ENCODE measurements around the gene LEPR. TPM values are rescaled to one million over a fixed set of nuclear protein-coding genes. Genes with fewer than 3 reads are reported as not detected.
A peak's percentile ranks its signal among the peaks of the same experiment; 100 is the strongest.

LEPR gene
- total RNA-seq, 1 experiment from 2014 or later, result 5.3 TPM

DNA sequence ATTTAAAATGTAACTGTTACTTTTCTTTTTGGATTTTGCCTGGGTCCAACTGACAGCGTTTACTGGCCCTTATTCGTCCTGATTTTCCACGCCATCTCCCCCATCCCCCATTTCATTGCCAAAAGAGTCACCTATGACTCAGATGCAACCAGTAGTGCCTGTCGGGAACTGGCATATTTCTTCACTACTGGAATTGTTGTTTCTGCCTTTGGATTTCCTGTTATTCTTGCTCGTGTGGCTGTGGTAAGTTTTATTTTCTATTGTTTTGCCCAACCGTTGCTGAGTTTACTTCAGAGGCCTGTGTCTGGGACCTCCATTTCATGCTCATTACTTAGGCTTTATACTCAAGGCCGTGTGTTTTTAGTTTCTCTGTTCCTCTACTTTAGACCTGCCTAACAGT is 9.3 kb downstream of the LEPR start (continued):
- TF ChIP-seq, protein P1, sequence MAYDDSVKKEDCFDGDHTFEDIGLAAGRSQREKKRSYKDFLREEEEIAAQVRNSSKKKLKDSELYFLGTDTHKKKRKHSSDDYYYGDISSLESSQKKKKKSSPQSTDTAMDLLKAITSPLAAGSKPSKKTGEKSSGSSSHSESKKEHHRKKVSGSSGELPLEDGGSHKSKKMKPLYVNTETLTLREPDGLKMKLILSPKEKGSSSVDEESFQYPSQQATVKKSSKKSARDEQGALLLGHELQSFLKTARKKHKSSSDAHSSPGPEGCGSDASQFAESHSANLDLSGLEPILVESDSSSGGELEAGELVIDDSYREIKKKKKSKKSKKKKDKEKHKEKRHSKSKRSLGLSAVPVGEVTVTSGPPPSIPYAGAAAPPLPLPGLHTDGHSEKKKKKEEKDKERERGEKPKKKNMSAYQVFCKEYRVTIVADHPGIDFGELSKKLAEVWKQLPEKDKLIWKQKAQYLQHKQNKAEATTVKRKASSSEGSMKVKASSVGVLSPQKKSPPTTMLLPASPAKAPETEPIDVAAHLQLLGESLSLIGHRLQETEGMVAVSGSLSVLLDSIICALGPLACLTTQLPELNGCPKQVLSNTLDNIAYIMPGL (CRISPR knock-in tag; IDR thresholded peaks at IDR 0.05), result no peak
- TF ChIP-seq IRF2 (CRISPR knock-in tag; IDR thresholded peaks at IDR 0.05; ENCODE audit: borderline replicate concordance, low read depth), result no peak
- TF ChIP-seq SMAD4 (CRISPR knock-in tag; IDR thresholded peaks at IDR 0.05), result no peak

DNA sequence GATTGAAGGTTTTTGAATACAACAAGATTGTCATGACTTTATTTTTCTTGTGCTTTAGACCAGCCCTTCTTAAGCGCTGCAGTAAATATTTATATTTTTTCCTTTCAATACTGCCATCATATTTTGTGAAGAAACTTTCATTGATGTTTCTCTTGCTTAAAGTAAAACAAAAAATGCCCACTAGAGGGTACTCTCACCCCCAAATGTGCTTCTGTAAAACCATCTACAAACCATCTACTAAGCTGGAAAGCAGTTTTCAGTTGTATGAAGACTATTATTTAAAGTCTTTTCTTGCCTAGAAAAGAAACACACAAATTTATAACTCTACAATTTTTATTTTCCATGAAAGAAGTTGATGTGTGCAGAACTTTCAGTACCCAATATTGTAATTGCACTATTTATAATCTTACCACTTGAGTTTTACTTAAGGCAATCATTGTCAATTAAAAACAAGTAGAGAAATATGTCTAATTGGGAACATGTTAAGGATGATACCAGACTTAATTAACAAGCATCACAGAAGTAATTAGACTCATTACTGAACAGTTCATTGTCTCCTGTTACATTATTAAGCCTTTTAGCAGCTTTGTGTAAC is 10.7 kb downstream of the LEPR start:
- H3K27ac Mint-ChIP-seq, result no peak overlapping the region
- peaks cover 4% of the 10 kb centered on the region for H3K36me3 Mint-ChIP-seq
- no peak overlapping the region for H3K4me3 Mint-ChIP-seq
- no peaks in the 10 kb centered on the region for H3K27me3 Mint-ChIP-seq (ENCODE audit: low read depth)
- TF ChIP-seq, protein P1 (CRISPR knock-in tag; IDR thresholded peaks at IDR 0.05), result no peak
- TF ChIP-seq, protein P2, sequence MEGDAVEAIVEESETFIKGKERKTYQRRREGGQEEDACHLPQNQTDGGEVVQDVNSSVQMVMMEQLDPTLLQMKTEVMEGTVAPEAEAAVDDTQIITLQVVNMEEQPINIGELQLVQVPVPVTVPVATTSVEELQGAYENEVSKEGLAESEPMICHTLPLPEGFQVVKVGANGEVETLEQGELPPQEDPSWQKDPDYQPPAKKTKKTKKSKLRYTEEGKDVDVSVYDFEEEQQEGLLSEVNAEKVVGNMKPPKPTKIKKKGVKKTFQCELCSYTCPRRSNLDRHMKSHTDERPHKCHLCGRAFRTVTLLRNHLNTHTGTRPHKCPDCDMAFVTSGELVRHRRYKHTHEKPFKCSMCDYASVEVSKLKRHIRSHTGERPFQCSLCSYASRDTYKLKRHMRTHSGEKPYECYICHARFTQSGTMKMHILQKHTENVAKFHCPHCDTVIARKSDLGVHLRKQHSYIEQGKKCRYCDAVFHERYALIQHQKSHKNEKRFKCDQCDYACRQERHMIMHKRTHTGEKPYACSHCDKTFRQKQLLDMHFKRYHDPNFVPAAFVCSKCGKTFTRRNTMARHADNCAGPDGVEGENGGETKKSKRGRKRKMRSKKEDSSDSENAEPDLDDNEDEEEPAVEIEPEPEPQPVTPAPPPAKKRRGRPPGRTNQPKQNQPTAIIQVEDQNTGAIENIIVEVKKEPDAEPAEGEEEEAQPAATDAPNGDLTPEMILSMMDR (IDR thresholded peaks at IDR 0.05), result peak; percentile 43
- POLR2A ChIA-PET, result interaction anchor here (0.6 kb wide), 1 partner anchor 28 kb away, joined by 3 read pairs; no protein-coding TSS in a partner anchor
- CTCF ChIA-PET, result interaction anchor here (0.5 to 3.9 kb wide), 18 partner anchors 10 to 525 kb away, joined by 3 to 76 read pairs (median 3); partner anchors contain the start of genes DNAJC6, LEPR and LEPROT
- peaks cover 41% of the 10 kb centered on the region for H3K4me1 Mint-ChIP-seq
- no peaks in the 10 kb centered on the region for H3K9me3 Mint-ChIP-seq
- ATAC-seq (no peak), DNase-seq (ENCODE audit: low spot score) (no peak)

DNA sequence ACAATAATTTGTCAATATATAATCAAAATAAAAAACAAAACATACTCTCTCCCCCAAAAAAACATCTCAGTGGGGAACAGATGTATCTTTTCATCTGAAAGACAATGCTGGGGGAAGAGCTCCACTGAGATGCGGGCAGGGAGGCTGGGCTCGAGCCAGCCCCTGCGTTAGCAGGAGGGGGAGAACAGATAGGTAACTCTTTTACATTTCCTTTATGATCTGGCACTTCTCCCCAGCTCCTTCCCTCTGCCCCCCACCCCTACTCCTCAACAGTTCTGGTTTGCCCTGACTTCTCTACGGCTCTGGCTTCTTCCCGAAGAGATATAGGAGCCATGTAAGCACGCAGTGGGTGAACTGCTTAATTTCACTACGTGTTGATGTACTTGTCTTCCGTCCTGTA is 12.4 kb downstream of the LEPR start:
- ATAC-seq (peak; percentile 90), DNase-seq (ENCODE audit: low spot score) (peak; percentile 24)
- ChIA-PET POLR2A (no interaction called here), CTCF (interaction anchor here (0.7 to 1.5 kb wide), 7 partner anchors 16 to 255 kb away, joined by 3 to 23 read pairs (median 3); no protein-coding TSS in a partner anchor)
- H3K4me3 Mint-ChIP-seq, result peak overlapping the region; percentile 17
- peaks cover 43% of the 10 kb centered on the region for H3K4me1 Mint-ChIP-seq
- no peaks in the 10 kb centered on the region for H3K36me3 Mint-ChIP-seq
- TF ChIP-seq ZBTB21 (CRISPR knock-in tag; IDR thresholded peaks at IDR 0.05; ENCODE audit: borderline replicate concordance), result no peak
- TF ChIP-seq NFE2L1 (CRISPR knock-in tag; IDR thresholded peaks at IDR 0.05), result no peak
- TF ChIP-seq ZNF219 (CRISPR knock-in tag; IDR thresholded peaks at IDR 0.05; ENCODE audit: borderline replicate concordance), result no peak
- no peak for TF ChIP-seq RORB (CRISPR knock-in tag; IDR thresholded peaks at IDR 0.05)
- no peak for TF ChIP-seq MXD4 (CRISPR knock-in tag; IDR thresholded peaks at IDR 0.05; ENCODE audit: borderline replicate concordance)
- TF ChIP-seq, protein P3, sequence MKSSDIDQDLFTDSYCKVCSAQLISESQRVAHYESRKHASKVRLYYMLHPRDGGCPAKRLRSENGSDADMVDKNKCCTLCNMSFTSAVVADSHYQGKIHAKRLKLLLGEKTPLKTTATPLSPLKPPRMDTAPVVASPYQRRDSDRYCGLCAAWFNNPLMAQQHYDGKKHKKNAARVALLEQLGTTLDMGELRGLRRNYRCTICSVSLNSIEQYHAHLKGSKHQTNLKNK (CRISPR knock-in tag; IDR thresholded peaks at IDR 0.05), result no peak
- no peak overlapping the region for H3K27ac Mint-ChIP-seq
- no peaks in the 10 kb centered on the region for H3K9me3 Mint-ChIP-seq
- no peaks in the 10 kb centered on the region for H3K27me3 Mint-ChIP-seq (ENCODE audit: low read depth)

DNA sequence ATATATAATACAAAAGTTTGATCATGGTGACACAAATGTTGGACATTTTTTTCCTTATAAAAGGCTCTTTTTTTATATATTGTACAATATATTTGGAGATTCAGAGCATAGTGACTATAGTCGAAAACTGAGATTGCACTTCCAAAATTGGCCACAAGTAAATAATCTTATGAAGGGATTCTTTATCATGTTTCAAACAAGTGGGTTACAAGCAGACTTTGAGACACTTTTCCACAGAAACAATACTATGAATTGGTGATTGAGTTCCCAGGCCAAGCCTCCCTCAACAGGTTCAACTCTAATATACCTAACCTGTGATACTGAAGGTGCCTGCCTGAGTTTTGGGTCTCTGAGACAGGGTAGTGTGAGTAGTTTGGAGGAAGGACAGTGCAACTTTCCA is 13.8 kb downstream of the LEPR start:
- no peak overlapping the region for H3K4me3 Mint-ChIP-seq
- H3K4me1 Mint-ChIP-seq, result peaks cover 39% of the 10 kb centered on the region
- DNase-seq (ENCODE audit: low spot score), result no peak
- POLR2A ChIA-PET, result no interaction called here
- no peaks in the 10 kb centered on the region for H3K27me3 Mint-ChIP-seq (ENCODE audit: low read depth)
- ATAC-seq, result no peak
- H3K36me3 Mint-ChIP-seq, result no peaks in the 10 kb centered on the region
- no peak overlapping the region for H3K27ac Mint-ChIP-seq
- CTCF ChIA-PET, result interaction anchor here (1.5 to 6.3 kb wide), 3 partner anchors 9 to 25 kb away, joined by 3 to 37 read pairs (median 7); no protein-coding TSS in a partner anchor
- H3K9me3 Mint-ChIP-seq, result no peaks in the 10 kb centered on the region
- no peak for TF ChIP-seq ESRRA (CRISPR knock-in tag; IDR thresholded peaks at IDR 0.05; ENCODE audit: borderline replicate concordance)
- TF ChIP-seq JUN (CRISPR knock-in tag; IDR thresholded peaks at IDR 0.05), result no peak
- TF ChIP-seq ZNF232 (CRISPR knock-in tag; IDR thresholded peaks at IDR 0.05), result no peak
- TF ChIP-seq, protein P4, sequence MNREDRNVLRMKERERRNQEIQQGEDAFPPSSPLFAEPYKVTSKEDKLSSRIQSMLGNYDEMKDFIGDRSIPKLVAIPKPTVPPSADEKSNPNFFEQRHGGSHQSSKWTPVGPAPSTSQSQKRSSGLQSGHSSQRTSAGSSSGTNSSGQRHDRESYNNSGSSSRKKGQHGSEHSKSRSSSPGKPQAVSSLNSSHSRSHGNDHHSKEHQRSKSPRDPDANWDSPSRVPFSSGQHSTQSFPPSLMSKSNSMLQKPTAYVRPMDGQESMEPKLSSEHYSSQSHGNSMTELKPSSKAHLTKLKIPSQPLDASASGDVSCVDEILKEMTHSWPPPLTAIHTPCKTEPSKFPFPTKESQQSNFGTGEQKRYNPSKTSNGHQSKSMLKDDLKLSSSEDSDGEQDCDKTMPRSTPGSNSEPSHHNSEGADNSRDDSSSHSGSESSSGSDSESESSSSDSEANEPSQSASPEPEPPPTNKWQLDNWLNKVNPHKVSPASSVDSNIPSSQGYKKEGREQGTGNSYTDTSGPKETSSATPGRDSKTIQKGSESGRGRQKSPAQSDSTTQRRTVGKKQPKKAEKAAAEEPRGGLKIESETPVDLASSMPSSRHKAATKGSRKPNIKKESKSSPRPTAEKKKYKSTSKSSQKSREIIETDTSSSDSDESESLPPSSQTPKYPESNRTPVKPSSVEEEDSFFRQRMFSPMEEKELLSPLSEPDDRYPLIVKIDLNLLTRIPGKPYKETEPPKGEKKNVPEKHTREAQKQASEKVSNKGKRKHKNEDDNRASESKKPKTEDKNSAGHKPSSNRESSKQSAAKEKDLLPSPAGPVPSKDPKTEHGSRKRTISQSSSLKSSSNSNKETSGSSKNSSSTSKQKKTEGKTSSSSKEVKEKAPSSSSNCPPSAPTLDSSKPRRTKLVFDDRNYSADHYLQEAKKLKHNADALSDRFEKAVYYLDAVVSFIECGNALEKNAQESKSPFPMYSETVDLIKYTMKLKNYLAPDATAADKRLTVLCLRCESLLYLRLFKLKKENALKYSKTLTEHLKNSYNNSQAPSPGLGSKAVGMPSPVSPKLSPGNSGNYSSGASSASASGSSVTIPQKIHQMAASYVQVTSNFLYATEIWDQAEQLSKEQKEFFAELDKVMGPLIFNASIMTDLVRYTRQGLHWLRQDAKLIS (CRISPR knock-in tag; IDR thresholded peaks at IDR 0.05; ENCODE audit: borderline replicate concordance), result no peak
- no peak for TF ChIP-seq GABPB1 (CRISPR knock-in tag; IDR thresholded peaks at IDR 0.05)
- TF ChIP-seq FOXJ3 (CRISPR knock-in tag; IDR thresholded peaks at IDR 0.05; ENCODE audit: borderline replicate concordance), result no peak
- TF ChIP-seq, protein P5, sequence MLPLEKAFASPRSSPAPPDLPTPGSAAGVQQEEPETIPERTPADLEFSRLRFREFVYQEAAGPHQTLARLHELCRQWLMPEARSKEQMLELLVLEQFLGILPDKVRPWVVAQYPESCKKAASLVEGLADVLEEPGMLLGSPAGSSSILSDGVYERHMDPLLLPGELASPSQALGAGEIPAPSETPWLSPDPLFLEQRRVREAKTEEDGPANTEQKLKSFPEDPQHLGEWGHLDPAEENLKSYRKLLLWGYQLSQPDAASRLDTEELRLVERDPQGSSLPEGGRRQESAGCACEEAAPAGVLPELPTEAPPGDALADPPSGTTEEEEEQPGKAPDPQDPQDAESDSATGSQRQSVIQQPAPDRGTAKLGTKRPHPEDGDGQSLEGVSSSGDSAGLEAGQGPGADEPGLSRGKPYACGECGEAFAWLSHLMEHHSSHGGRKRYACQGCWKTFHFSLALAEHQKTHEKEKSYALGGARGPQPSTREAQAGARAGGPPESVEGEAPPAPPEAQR (CRISPR knock-in tag; IDR thresholded peaks at IDR 0.05), result no peak

All from WTC11 (cell line).